HG03378 (cell line): ENCODE results near the gene PCGF3.
"Not testable (repeated sequence)": the region's sequence is repeated elsewhere in the genome, so short reads cannot be mapped to it uniquely, and the experiment has no call there.

Experiments
- ATAC-seq: cut with Tn5 transposase; IDR thresholded peaks from one replicate; pipeline ENCODE4 v1.9.1; 2021; ENCODE audit warnings: mild to moderate bottlenecking, moderate library complexity; ENCODE audit not compliant: unreplicated experiment

Gene PCGF3

GRCh38 chr4:759810-760209 is 54.2 kb downstream of the PCGF3 start:
- not testable (repeated sequence) for ATAC-seq

GRCh38 chr4:760616-761015 is 55.0 kb downstream of the PCGF3 start:
- no peak for ATAC-seq

GRCh38 chr4:761086-761485 is 55.5 kb downstream of the PCGF3 start:
- no peak for ATAC-seq

DNA sequence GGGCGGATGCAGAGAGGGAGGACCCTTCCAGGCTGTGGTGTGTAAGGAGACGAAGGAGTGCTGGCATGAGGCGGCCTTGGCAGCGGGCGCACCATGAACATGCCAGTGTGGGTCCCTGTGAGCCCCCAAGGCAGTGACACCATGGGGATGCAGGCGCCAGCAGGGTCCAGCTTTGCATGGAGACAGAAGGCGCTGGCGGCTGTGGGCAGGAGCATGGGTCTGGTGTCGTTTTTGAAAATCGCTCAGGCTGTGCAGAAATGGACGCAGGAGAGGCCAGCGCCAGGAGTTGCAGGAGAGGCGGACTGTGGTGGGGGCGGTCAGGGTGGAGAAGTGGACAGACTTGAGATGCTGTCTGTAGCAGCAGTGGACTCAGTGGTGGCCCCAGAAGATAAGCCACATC is 56.1 kb downstream of the PCGF3 start:
- ATAC-seq, result no peak

DNA sequence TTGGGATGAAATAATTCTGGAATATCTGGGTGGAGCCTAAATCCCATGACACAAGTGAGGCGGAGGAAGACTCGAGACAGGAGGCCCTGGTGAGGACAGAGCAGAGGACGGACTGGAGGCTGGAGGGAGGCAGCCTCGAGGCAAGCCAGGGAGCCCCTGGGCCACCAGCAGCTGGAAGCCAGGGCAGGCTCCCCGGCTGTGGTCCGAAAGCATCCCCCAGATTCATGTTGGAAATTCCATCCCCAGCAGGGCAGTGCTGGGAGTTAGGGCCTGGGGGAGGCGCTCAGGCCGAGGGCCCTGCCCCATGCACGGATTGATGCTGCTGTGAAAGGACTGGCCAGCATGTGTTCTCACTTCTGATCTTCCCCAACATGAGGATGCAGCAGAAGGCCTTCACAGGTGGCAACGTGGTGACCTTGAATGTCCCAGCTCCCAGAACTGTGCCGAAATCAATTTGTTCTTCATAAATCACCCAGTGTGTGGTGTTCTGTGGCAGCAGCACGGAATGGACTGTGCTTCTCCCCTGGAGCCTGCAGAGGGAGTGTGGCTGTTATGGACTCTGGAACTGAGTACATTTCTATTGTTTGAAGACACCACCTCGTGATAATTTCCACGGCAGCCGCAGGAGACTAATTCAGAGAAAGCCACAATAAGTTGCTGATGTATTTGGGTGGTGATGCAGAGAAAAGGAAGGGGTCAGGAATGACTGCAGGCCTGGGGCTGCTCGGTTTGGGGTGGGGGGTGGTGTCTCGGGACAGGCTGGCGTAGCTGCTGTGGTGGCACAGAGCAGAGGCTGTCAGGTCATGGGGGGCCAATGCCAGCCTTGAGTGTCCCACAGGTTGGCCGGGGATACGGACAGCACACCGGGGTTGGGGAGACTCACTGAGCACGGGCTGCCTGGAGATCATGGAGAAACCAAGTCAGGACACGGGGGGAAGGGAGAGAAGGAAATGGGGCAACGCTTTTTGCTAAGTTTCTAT is 56.9 kb downstream of the PCGF3 start:
- ATAC-seq, result no peak

DNA sequence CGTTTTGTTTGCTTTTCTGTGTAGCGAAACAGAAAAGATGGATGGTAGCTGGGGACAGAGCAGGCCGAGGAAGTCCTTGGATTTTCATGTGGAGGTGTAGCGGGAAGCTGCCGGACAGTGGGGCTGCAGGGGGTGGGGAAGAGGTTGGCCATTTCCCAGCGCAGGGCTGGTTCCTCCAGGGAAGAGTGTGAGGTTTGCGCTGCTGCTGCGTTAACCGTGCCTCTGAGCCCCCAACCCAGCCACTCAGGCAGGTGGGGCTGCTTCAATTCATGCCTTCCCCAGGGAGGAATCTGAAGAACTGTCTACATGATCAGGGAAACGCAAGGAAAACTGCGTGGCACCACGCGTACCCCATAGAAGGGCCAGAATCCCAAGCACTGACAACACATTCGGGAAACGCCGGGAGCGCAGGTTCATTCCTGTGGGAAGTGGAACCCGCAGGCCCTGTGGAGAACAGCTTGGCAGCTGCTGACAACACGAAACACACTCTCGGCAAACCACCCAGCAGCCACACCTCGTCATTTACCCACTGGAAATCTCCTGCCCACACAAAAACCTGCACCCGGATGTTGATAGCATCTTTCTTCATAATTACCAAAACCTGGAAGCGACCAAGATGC is 57.7 kb downstream of the PCGF3 start:
- ATAC-seq, result no peak

DNA sequence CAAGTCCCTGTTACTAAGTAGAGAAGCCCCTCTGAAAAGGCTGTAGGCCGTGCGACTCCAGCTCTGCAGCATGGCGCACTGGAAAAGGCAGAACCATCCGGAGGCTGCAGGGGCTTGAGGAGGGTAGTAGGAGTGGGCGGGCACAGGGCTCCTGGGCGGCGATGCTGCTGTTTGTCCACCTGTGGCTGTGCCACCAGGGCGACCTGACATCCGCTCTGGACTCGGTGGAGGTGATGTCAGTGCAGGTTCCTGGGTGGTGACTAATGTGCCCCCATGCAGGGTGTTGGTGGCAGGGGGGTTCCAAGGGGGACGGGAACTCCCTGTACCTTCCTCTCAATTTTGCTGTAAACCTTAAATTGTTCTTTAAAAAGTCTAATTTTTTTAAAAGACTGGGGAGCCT is 58.3 kb downstream of the PCGF3 start:
- no peak for ATAC-seq

- ATAC-seq, result no peak
Observed at GRCh38 chr4:764405-765169, 59.0 kb downstream of the PCGF3 start.

GRCh38 chr4:766152-766515 is 60.5 kb downstream of the PCGF3 start:
- ATAC-seq, result no peak

DNA sequence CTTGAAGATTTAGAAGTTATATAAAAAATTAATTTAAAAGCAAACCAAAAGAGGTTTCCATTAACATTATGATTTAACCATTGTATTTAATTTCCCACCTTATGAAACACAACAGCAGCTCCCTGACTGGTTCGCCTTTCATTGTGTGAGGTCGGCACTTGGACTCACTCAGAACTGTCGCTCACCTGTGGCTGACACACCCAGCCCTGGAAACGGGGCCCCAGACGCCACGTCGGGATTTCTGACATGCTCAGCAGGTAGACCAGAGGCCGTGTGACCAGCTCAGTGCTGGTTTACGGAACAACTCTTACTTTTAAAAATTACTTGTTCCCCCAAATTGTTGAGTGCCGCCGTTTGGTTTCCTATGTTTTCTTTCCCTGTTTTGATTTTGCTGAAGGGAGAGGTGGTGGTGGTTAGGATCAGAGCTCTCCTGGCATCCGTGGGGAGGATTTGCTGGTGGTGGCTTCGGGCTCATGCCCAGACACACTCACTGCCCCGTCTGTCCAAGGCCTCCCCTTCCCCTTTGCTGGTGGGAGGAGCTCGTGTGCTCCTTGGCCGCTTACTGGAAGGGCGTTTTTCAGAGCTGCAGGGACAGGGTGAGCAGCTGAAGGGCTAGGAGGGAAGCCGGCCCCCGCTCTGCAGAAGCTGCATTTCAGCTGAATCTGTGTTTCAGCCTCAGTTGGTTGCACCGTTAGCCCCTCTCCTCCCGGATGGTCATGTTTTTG is 61.1 kb downstream of the PCGF3 start:
- ATAC-seq, result no peak

- ATAC-seq, result no peak
Observed at GRCh38 chr4:768076-768475, 62.4 kb downstream of the PCGF3 start.

DNA sequence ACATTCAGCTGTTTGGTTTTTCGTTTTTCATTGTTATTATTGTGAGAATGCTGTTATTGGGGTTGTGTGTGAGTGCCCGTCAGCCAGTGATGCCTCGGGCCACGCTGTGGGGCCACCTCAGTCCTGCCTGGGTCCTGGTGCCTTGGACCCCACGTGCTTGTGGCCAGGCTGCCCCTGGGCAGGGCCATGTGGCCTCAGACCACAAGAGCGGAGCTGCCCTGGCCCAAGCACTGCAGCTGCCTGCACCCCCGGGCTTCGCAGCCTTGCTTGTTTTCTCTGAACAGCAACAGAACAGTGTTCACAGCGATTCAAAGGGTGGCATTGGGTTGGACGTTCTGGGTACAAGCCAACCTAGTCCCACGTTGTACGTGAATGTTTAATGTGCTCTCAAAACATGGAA is 63.4 kb downstream of the PCGF3 start:
- ATAC-seq, result no peak

GRCh38 chr4:769511-769910 is 63.9 kb downstream of the PCGF3 start:
- ATAC-seq, result no peak

GRCh38 chr4:770022-770421 is 64.4 kb downstream of the PCGF3 start:
- ATAC-seq, result no peak

- ATAC-seq, result no peak
Observed at GRCh38 chr4:771464-771863, 65.8 kb downstream of the PCGF3 start.

DNA sequence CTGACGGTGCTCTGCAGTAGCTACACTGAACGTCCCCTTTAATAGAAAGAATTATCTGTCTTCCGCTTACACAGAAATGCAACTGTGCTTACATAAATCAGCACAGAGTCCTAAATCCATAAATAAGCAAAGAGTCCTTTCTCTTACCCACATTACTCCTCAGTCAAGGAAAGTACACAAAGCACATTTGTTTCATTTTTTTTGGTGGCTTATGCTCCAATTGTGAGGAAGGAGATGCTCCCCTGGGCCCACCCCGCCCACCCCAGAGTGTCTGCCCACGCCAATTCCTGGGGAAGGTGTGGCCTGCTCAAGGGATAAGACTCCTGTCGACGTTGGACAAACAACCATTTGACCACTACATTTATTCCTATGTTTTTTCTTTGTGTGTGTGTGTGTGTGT is 66.5 kb downstream of the PCGF3 start:
- no peak for ATAC-seq

- no peak for ATAC-seq
Observed at GRCh38 chr4:772776-773175, 67.1 kb downstream of the PCGF3 start.

DNA sequence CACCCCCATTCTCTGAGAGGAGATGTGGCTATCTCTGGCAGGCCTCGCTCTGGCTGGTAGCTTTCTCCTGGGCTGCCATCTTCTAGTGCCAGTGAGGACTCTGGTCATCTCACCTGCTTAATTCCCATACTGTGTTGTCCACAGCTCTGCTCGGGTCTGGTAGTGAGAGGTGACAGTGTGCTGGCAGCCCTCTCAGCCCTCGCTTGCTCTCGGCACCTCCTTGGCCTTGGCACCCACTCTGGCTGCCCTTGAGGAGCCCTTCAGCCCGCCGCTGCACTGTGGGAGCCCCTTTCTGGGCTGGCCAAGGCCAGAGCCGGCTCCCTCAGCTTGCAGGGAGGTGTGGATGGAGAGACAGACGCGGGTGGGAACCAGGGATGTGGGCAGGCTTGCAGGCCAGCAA is 67.6 kb downstream of the PCGF3 start:
- ATAC-seq, result no peak

DNA sequence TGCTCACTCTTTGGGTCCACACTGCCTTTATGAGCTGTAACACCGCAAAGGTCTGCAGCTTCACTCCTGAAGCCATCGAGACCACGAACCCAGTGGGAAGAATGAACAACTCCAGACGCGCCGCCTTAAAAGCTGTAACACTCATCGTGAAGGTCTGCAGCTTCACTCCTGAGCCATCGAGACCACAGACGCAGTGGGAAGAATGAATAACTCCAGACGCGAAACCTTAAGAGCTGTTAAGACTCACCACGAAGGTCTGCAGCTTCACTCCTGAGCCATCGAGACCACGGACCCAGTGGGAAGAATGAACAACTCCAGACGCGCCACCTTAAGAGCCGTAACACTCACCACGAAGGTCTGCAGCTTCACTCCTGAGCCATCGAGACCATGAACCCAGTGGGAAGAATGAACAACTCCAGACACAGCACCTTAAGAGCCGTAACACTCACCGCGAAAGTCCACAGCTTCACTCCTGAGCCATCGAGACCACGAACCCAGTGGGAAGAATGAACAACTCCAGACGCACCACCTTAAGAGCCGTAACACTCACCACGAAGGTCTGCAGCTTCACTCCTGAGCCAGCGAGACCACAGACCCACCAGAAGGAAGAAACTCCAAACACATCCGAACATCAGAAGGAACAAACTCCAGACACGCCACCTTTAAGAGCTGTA is 68.9 kb downstream of the PCGF3 start:
- not testable (repeated sequence) for ATAC-seq

- not testable (repeated sequence) for ATAC-seq
Observed at GRCh38 chr4:775485-775884, 69.9 kb downstream of the PCGF3 start.
